H1 (cell line): Measurements from ENCODE around the gene CCDC71. TPM values are rescaled to one million over a fixed set of nuclear protein-coding genes. Genes with fewer than 3 reads are reported as not detected.

Source experiments
- CTCF ChIA-PET: fragments of 300-600 bp; sonication (Branson Sonifier 250); formaldehyde crosslinking; loops from one replicate; lab custom pipeline; 2021; ENCODE audit not compliant: partially characterized antibody; lab: Charles Lee
- POLR2A ChIA-PET: fragments of 300-600 bp; sonication (Branson Sonifier 250); formaldehyde crosslinking; loops from one replicate; lab custom pipeline; 2021; ENCODE audit warnings: inconsistent platforms; ENCODE audit not compliant: partially characterized antibody; lab: Charles Lee
- DNase-seq, 2 experiments: peaks; one replicate each; pipeline versions ENCODE4 v3.0.0 to v3.0.0-alpha.2; 2010 to 2022; ENCODE audit warnings: low spot score in 2 of 2, low read depth in 1 of 2, mixed read lengths in 1 of 2
- FAIRE-seq: peaks from 2 replicates; lab custom pipeline; 2011; peaks lifted over from hg19 to GRCh38; lab: Jason Lieb, UNC
- H2AFZ ChIP-seq: 2 replicates; pipeline ENCODE4 v1.8.1; 2012; ENCODE audit warnings: low read length, inconsistent platforms
- H2AK5ac ChIP-seq: 2 replicates; pipeline ENCODE4 v1.6.1; 2013; ENCODE audit warnings: low read depth, low read length
- H2BK120ac ChIP-seq: replicated peaks from 2 replicates; pipeline ENCODE3; 2013; ENCODE audit warnings: low read depth, low read length, inconsistent platforms
- H2BK12ac ChIP-seq: 2 replicates; pipeline ENCODE4 v1.6.1; 2013; ENCODE audit warnings: low read depth, low read length
- H2BK15ac ChIP-seq: 2 replicates; pipeline ENCODE4 v1.6.1; 2013; ENCODE audit warnings: low read length
- H2BK20ac ChIP-seq: 2 replicates; pipeline ENCODE4 v1.6.1; 2013; ENCODE audit warnings: low read length
- H2BK5ac ChIP-seq: 2 replicates; pipeline ENCODE4 v1.6.1; 2013; ENCODE audit warnings: low read depth, low read length
- H3K14ac ChIP-seq: 2 replicates; pipeline ENCODE4 v1.6.1; 2013; ENCODE audit warnings: inconsistent platforms; ENCODE audit not compliant: insufficient read length
- H3K18ac ChIP-seq: 2 replicates; pipeline ENCODE4 v1.6.1; 2013; ENCODE audit warnings: low read length; ENCODE audit errors: extremely low read depth
- H3K23ac ChIP-seq: 2 replicates; pipeline ENCODE4 v1.6.1; 2013; ENCODE audit warnings: inconsistent platforms; ENCODE audit not compliant: insufficient read length
- H3K23me2 ChIP-seq: 2 replicates; pipeline ENCODE4 v1.6.1; 2013; ENCODE audit warnings: low read depth, low read length
- H3K27ac ChIP-seq: 2 replicates; pipeline ENCODE4 v1.6.1; 2011; ENCODE audit warnings: low read depth, low read length, inconsistent platforms
- H3K27me3 ChIP-seq, 4 experiments: replicated peaks in 1 of 4; 1 replicate in 1 of 4; 2 replicates in 3 of 4; pipeline versions ENCODE4 v1.6.1 to v1.8.1; 2011 to 2013; ENCODE audit warnings: low read length in 3 of 4, mild to moderate bottlenecking in 3 of 4, inconsistent platforms in 2 of 4, mixed read lengths in 2 of 4, moderate library complexity in 1 of 4; ENCODE audit not compliant: control insufficient read depth in 3 of 4, insufficient read depth in 3 of 4; ENCODE audit errors: extremely low read depth in 1 of 4
- H3K36me3 ChIP-seq, 4 experiments: 2 replicates each; pipeline versions ENCODE4 v1.6.1 to v1.8.1; 2011 to 2013; ENCODE audit warnings: mild to moderate bottlenecking in 4 of 4, low read length in 3 of 4, moderate library complexity in 2 of 4, control low read depth in 1 of 4, inconsistent platforms in 1 of 4; ENCODE audit not compliant: insufficient read depth in 4 of 4, control insufficient read depth in 2 of 4
- H3K4ac ChIP-seq: replicated peaks from 2 replicates; pipeline ENCODE3; 2013; ENCODE audit warnings: low read length, low read depth, mixed read lengths, inconsistent platforms; ENCODE audit not compliant: insufficient read length
- H3K4me1 ChIP-seq, 4 experiments: replicated peaks in 1 of 4; 1 replicate in 1 of 4; 2 replicates in 3 of 4; pipeline versions ENCODE4 v1.6.1 to v1.8.1; 2011 to 2013; ENCODE audit warnings: low read length in 3 of 4, inconsistent platforms in 2 of 4, mixed read lengths in 1 of 4; ENCODE audit not compliant: insufficient read depth in 4 of 4, control insufficient read depth in 3 of 4
- H3K4me2 ChIP-seq, 2 experiments: 2 replicates each; pipeline versions ENCODE4 v1.6.1 to v1.8.1; 2011 to 2013; ENCODE audit warnings: low read depth in 2 of 2, low read length in 2 of 2, control low read depth in 1 of 2, inconsistent platforms in 1 of 2, mild to moderate bottlenecking in 1 of 2; ENCODE audit not compliant: insufficient read depth in 1 of 2
- H3K4me3 ChIP-seq, 4 experiments: fragments of 200-600, 300-600 bp in 1 of 4; sonication (generic), shearing (Covaris generic), sonication (Bioruptor Twin) in 1 of 4; 2 replicates each; pipeline versions ENCODE4 v1.5.1 to v1.8.1; 2011 to 2016; ENCODE audit warnings: low read length in 4 of 4, low read depth in 3 of 4, control low read depth in 2 of 4, inconsistent platforms in 2 of 4, mild to moderate bottlenecking in 2 of 4, mixed read lengths in 1 of 4, moderate library complexity in 1 of 4; ENCODE audit not compliant: insufficient read depth in 2 of 4; ENCODE audit errors: extremely low read depth in 1 of 4
- H3K56ac ChIP-seq: replicated peaks from 2 replicates; pipeline ENCODE3; 2013; ENCODE audit warnings: low read depth, mild to moderate bottlenecking, mixed read lengths, low read length, inconsistent platforms; ENCODE audit not compliant: insufficient read length
- H3K79me1 ChIP-seq: 2 replicates; pipeline ENCODE4 v1.6.1; 2013; ENCODE audit warnings: low read depth, low read length, control low read depth
- H3K79me2 ChIP-seq, 2 experiments: 2 replicates each; pipeline versions ENCODE4 v1.6.1 to v1.8.1; 2012 to 2013; ENCODE audit warnings: low read length in 2 of 2, mild to moderate bottlenecking in 2 of 2, inconsistent platforms in 1 of 2; ENCODE audit not compliant: insufficient read depth in 2 of 2, control insufficient read depth in 1 of 2
- H3K9ac ChIP-seq, 4 experiments: replicated peaks in 1 of 4; 1 replicate in 1 of 4; 2 replicates in 3 of 4; pipeline versions ENCODE4 v1.6.1 to v1.8.1; 2011 to 2013; ENCODE audit warnings: low read depth in 3 of 4, low read length in 3 of 4, control low read depth in 2 of 4, mild to moderate bottlenecking in 2 of 4, moderate library complexity in 2 of 4, inconsistent platforms in 1 of 4; ENCODE audit errors: extremely low read depth in 1 of 4
- H3K9me3 ChIP-seq, 2 experiments: 2 replicates each; pipeline versions ENCODE4 v1.6.1 to v1.8.1; 2012 to 2013; ENCODE audit warnings: mild to moderate bottlenecking in 2 of 2, moderate library complexity in 2 of 2, control low read depth in 1 of 2, inconsistent platforms in 1 of 2, low read depth in 1 of 2, low read length in 1 of 2, mixed read lengths in 1 of 2; ENCODE audit not compliant: insufficient read depth in 2 of 2
- H4K20me1 ChIP-seq, 2 experiments: replicated peaks in 1 of 2; 2 replicates each; pipeline versions ENCODE3 to v1.8.1; 2011 to 2013; ENCODE audit warnings: inconsistent platforms in 2 of 2, low read length in 2 of 2, mild to moderate bottlenecking in 1 of 2; ENCODE audit not compliant: insufficient read depth in 2 of 2, control insufficient read depth in 1 of 2
- H4K5ac ChIP-seq: 2 replicates; pipeline ENCODE4 v1.6.1; 2013; ENCODE audit warnings: low read length, low read depth, mixed read lengths, inconsistent platforms; ENCODE audit not compliant: insufficient read length
- H4K8ac ChIP-seq: 2 replicates; pipeline ENCODE4 v1.8.0; 2013; ENCODE audit warnings: mild to moderate bottlenecking, moderate library complexity, low read length, inconsistent platforms; ENCODE audit not compliant: insufficient read depth; ENCODE audit errors: extremely low read depth
- H4K91ac ChIP-seq: replicated peaks from 2 replicates; pipeline ENCODE3; 2013; ENCODE audit warnings: low read length, mixed read lengths, inconsistent platforms; ENCODE audit not compliant: insufficient read length
- BRCA1 ChIP-seq: IDR thresholded peaks from 2 replicates; pipeline ENCODE4 v1.6.1; 2012; ENCODE audit warnings: low read depth, low read length, improper control_type of control experiment
- CBX5 ChIP-seq: fragments of 300-800, 300-1000 bp; sonication (generic); IDR thresholded peaks from 2 replicates; pipeline ENCODE4 v1.7.1; 2016; ENCODE audit warnings: antibody characterized with exemption, low read length, low read depth
- CBX8 ChIP-seq: fragments of 300-800, 300-1000 bp; sonication (generic); IDR thresholded peaks from 2 replicates; pipeline ENCODE4 v1.7.1; 2016; ENCODE audit warnings: low read depth, low read length, borderline replicate concordance
- EP300 ChIP-seq, 2 experiments: IDR thresholded peaks; 1 replicate in 1 of 2; 2 replicates in 1 of 2; pipeline ENCODE4 v1.6.1; 2011 to 2012; ENCODE audit warnings: low read depth in 2 of 2, low read length in 2 of 2, mild to moderate bottlenecking in 2 of 2, borderline replicate concordance in 1 of 2, inconsistent platforms in 1 of 2, moderate library complexity in 1 of 2
- GABPA ChIP-seq: IDR thresholded peaks from 2 replicates; pipeline ENCODE4 v1.6.1; 2011; ENCODE audit warnings: mild to moderate bottlenecking, low read length, moderate library complexity, borderline replicate concordance; ENCODE audit not compliant: insufficient read depth
- HDAC6 ChIP-seq: IDR thresholded peaks from one replicate; pipeline ENCODE4 v1.7.1; 2012; ENCODE audit warnings: low read depth, mild to moderate bottlenecking, inconsistent platforms, low read length, moderate library complexity
- POU5F1 ChIP-seq: IDR thresholded peaks from 2 replicates; pipeline ENCODE4 v1.6.1; 2011; ENCODE audit warnings: low read depth, mild to moderate bottlenecking, low read length, moderate library complexity
- RFX5 ChIP-seq: IDR thresholded peaks from 2 replicates; pipeline ENCODE4 v1.6.1; 2011; ENCODE audit warnings: low read depth, low read length, improper control_type of control experiment, borderline replicate concordance
- SIN3A ChIP-seq, 2 experiments: IDR thresholded peaks in 1 of 2; conservative IDR thresholded peaks in 1 of 2; 2 replicates each; pipeline ENCODE4 v1.6.1; 2011 to 2012; ENCODE audit warnings: low read length in 2 of 2, improper control_type of control experiment in 1 of 2, low read depth in 1 of 2, mild to moderate bottlenecking in 1 of 2
- SP1 ChIP-seq: IDR thresholded peaks from 2 replicates; pipeline ENCODE4 v1.6.1; 2011; ENCODE audit warnings: low read depth, low read length
- SRF ChIP-seq: IDR thresholded peaks from 2 replicates; pipeline ENCODE4 v1.6.1; 2011; ENCODE audit warnings: mild to moderate bottlenecking, low read depth, low read length, moderate library complexity
- TAF1 ChIP-seq: IDR thresholded peaks from 2 replicates; pipeline ENCODE4 v1.6.1; 2011; ENCODE audit warnings: mild to moderate bottlenecking, low read depth, low read length
- TAF7 ChIP-seq: optimal IDR thresholded peaks from 2 replicates; pipeline ENCODE3; 2011; ENCODE audit warnings: low read depth, mild to moderate bottlenecking, inconsistent platforms, low read length, moderate library complexity, borderline replicate concordance
- TEAD4 ChIP-seq: IDR thresholded peaks from 2 replicates; pipeline ENCODE4 v1.6.1; 2012; ENCODE audit warnings: low read depth, low read length, inconsistent platforms, mixed read lengths
- WGBS, 2 experiments: shearing (Covaris generic) in 1 of 2; methylation state at CpG; one replicate each; pipeline versions ENCODE4 v1.1.6 to v1.1.7; 2013 to 2015; ENCODE audit warnings: low lambda C conversion rate in 2 of 2, mixed read lengths in 2 of 2, inconsistent platforms in 1 of 2, low coverage in 1 of 2, missing lambda C conversion rate in 1 of 2; ENCODE audit not compliant: insufficient replicate concordance in 2 of 2, insufficient coverage in 1 of 2, insufficient read length in 1 of 2; ENCODE audit errors: extremely low coverage in 1 of 2, missing lambda C conversion rate in 1 of 2; 5-methylcytosine and 5-hydroxymethylcytosine counted together
- polyA plus RNA-seq, 7 experiments: library from polyadenylated mRNA; depleted of rRNA in 3 of 7; stranded (reverse) in 5 of 7; unstranded in 2 of 7; fragments of >200 nt in 5 of 7; fragments of 200-250 nt in 2 of 7; gene quantifications; 1 replicate in 5 of 7; 2 replicates in 1 of 7; 4 replicates in 1 of 7; pipeline versions ENCODE4 v1.2.1 to v1.2.3, GENCODE V29; 2011 to 2013; ENCODE audit warnings: missing spikeins in 2 of 7, mixed read lengths in 2 of 7
- total RNA-seq: library from RNA; stranded (reverse); fragmentation: NEBNext Ultra II Directional; extraction: Animal tissue kit (Norgen Biotek cat#: 25700); gene quantifications from 2 replicates; pipeline ENCODE4 v1.2.1, GENCODE V29; 2021

Gene CCDC71
- total and polyA plus RNA-seq, 2 of the 8 experiments (the other 6 are each of a cell fraction or from before 2014, with no cell fraction given), result 26.7 to 57.4 TPM

DNA sequence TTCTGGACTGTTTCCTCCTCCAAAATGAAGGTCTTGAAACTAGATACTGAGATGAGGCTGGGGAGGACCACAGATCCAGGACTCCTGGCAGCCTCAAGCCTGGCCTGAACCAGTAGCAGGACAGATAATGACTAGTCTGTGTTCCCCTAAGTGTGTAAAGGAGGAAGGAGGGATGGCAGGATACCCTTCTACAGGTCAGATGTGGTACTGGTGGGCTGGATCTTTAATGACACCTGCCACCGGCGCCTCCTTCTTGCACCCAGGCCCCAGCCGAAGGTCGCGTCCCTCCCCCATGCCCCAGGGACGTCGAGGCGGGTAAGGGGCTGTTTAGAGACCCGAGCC, 46.1 kb downstream of the CCDC71 start:
- peaks cover 0 to 9% of the 10 kb centered on the region in 2 experiments for H4K20me1 ChIP-seq
- no peaks in the 10 kb centered on the region for H3K27me3 ChIP-seq
- H4K8ac ChIP-seq, result peak overlapping the region; percentile 95
- H3K56ac ChIP-seq, result no peak overlapping the region
- H3K27ac ChIP-seq, result peak overlapping the region; percentile 78; the same call in 1 of the 2 replicates
- H3K36me3 ChIP-seq, result peaks cover 18 to 55% (median 43%) of the 10 kb centered on the region in 4 experiments
- H2BK15ac ChIP-seq, result no peak overlapping the region
- peaks cover 9% of the 10 kb centered on the region for H3K79me1 ChIP-seq
- H3K79me2 ChIP-seq, result peaks cover 0 to 10% of the 10 kb centered on the region in 2 experiments; a peak in 2 of 4 replicates
- peak overlapping the region; percentile 83 to 92 (median 86) for H3K4me3 ChIP-seq
- H2BK120ac ChIP-seq, result no peak overlapping the region
- peak overlapping the region; percentile 32 for H4K5ac ChIP-seq
- no peak overlapping the region for H2AK5ac ChIP-seq
- H3K23ac ChIP-seq, result no peak overlapping the region
- FAIRE-seq (no peak), DNase-seq (no peak)
- H3K9me3 ChIP-seq, result no peaks in the 10 kb centered on the region
- H2AFZ ChIP-seq, result no peak overlapping the region
- peak overlapping the region; percentile 78 to 94 (median 89) for H3K9ac ChIP-seq
- ChIA-PET POLR2A (interaction anchor here (1.1 to 25.5 kb wide), 9 partner anchors 9 to 130 kb away, joined by 3 to 508 read pairs (median 5); partner anchors contain the start of genes IMPDH2, LAMB2, NDUFAF3 and P4HTM), CTCF (interaction anchor here (0.6 to 4.4 kb wide), 7 partner anchors 9 to 98 kb away, joined by 3 to 20 read pairs (median 4); partner anchors contain the start of genes LAMB2 and NDUFAF3)
- 6% methylated on average over 9 of the region's 9 CpGs; no CpG with 5 or more reads in 1 of the 2 experiments for WGBS, 2 experiments
- no peak overlapping the region for H3K18ac ChIP-seq
- no peak overlapping the region for H3K4ac ChIP-seq
- no peak overlapping the region for H3K14ac ChIP-seq
- peaks cover 0 to 11% (median 6%) of the 10 kb centered on the region in 4 experiments; a peak in 5 of 7 replicates for H3K4me1 ChIP-seq
- no peak overlapping the region for H2BK12ac ChIP-seq
- peak overlapping the region; percentile 73 for H2BK5ac ChIP-seq
- H3K4me2 ChIP-seq, result peak overlapping the region; percentile 92 to 99
- H4K91ac ChIP-seq, result no peak overlapping the region
- H3K23me2 ChIP-seq, result peaks cover 5% of the 10 kb centered on the region
- no peak overlapping the region for H2BK20ac ChIP-seq
- TF ChIP-seq SIN3A (conservative IDR thresholded peaks at IDR 0.05 in 1 of 2, IDR thresholded peaks at IDR 0.05 in 1 of 2; ENCODE audit: low read depth in 1 of 2, low read length in 2 of 2) (no peak), HDAC6 (no peak), SP1 (no peak), EP300 (IDR thresholded peaks at IDR 0.05; ENCODE audit: borderline replicate concordance in 1 of 2, low read depth in 2 of 2, low read length in 2 of 2) (no peak), GABPA (no peak), RFX5 (no peak), POU5F1 (no peak), TEAD4 (no peak), CBX5 (no peak), CBX8 (no peak), SRF (no peak), TAF7 (no peak), BRCA1 (no peak), TAF1 (no peak)
